Epithelial cell of proximal tubule (primary cell): ENCODE results near the gene GALNT9. TPM values are rescaled to one million over a fixed set of nuclear protein-coding genes. Genes with fewer than 3 reads are reported as not detected.

Experiments
- DNase-seq: peaks from one replicate; pipeline ENCODE4 v3.0.0-alpha.2; 2011; ENCODE audit warnings: low read depth
- H3K4me3 ChIP-seq: 2 replicates; pipeline ENCODE4 v1.5.1; 2011; ENCODE audit warnings: low read depth, mild to moderate bottlenecking, low read length
- CTCF ChIP-seq: conservative IDR thresholded peaks from 2 replicates; pipeline ENCODE4 v1.5.1; 2012; ENCODE audit warnings: low read depth, mild to moderate bottlenecking, low read length
- total RNA-seq: library from RNA; depleted of rRNA; stranded (reverse); fragments of >200 nt; gene quantifications from 2 replicates; pipeline ENCODE4 v1.2.3, GENCODE V29; 2015

Gene GALNT9
- total RNA-seq, 1 donor from 2014 or later: not detected

DNA sequence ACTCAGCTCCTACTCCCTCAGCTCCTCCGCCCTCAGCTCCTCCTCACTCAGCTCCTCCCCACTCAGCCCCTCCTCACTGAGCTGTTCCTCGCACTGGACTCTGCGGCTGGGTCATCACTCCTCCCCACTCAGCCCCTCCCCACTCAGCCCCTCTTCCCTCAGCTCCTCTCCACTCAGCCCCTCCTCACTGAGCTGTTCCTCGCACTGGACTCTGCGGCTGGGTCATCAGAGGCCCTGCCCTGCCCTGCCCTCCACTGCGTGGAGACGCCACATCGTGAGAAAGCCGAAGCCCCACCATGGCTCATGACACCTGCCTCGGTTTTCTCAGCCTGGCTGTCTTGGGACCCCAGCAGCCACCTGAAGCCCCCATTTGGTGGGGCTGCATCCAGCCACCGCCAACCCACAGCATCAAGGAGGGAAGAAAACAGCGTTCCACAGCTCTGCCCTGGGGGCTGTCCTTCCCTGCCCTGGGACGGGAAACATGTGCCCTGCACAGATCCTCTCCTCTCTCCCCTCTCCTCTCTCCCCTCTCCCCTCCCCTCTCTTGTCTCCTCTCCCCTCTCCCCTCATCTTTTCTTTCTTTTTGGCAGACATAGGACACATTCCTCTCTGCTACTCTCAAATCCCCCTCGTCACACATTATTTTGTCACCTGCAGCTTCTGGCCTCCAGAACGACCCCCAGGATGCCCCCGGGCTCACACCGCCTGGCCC, 167.4 kb downstream of the GALNT9 start:
- TF ChIP-seq CTCF: no peak

GRCh38 chr12:132161036-132161781, 168.2 kb downstream of the GALNT9 start:
- DNase-seq: no peak
- no peak for TF ChIP-seq CTCF
- no peak overlapping the region for H3K4me3 ChIP-seq

More for the DNA sequence above, 167.4 kb downstream of the GALNT9 start:
- no peak overlapping the region for H3K4me3 ChIP-seq
- no peak for DNase-seq

DNA sequence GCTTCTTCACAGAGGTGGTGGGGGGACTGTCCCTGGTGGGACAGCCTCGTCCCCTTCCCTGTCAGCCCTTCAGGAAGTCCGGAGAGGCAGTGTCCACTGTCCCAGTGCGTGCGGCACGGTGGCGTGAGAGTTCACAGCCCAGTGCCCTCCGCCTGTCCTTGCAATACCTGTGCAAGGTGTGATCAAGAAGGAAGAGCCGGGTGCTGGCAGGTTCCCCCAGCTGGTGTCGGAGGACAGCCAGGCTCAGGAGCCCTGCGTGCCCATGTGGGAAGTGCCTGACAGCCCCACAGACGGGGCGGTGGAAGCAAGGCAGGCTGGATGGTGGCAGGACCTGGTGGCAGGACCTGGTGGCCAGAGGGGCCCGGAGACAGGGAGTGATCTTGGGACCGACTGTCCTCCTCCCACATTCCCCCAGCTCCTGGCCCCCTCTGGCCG, 168.8 kb downstream of the GALNT9 start:
- TF ChIP-seq CTCF: no peak
- no peak for DNase-seq

DNA sequence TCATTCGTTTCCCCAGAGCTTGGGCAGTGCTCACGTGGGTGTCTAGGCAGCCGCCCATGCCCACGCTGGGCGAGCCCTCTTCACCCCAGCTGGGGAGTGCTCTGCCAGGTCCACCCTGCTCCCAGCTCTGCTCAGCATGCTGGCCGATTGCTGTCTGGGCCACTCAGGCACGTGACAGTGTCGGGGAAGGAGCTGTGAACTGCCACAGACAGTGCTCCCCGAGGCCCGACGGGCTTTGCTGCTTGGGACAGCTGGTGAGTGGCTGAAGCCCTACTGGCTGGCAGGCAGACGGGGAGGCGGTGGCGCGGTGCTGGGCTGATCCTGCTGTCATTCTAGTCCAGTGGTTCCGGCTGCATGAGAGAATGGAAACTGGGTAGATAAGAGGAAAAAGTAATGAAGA, 169.4 kb downstream of the GALNT9 start:
- no peak for DNase-seq
- no peak for TF ChIP-seq CTCF
- H3K4me3 ChIP-seq: no peak overlapping the region

More for the DNA sequence above, 168.8 kb downstream of the GALNT9 start:
- H3K4me3 ChIP-seq: no peak overlapping the region

DNA sequence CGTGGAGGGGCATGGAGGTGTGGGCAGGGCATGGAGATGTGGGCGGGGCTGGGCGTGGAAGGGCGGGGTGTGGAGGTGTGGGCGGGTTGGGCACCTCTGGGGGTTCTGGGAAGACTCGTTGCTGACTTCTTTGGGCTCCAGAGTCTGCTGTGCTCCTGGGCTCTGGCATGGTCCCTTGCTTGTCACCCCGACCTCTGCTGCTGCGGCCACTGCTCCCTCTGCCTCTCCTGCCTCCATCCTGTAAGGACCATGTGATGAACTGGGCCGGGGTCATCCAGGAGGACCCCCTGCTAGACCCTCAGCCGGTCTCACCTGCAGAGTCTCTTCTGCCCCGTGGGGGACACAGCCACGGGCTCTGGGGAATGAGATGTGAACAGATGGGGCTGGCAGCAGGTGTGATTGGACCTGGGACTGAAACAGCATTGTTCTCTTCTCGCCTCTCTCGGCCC, 169.8 kb downstream of the GALNT9 start:
- DNase-seq: no peak
- no peak for TF ChIP-seq CTCF
- H3K4me3 ChIP-seq: no peak overlapping the region

GRCh38 chr12:132158677-132159554, 170.5 kb downstream of the GALNT9 start:
- no peak overlapping the region for H3K4me3 ChIP-seq
- DNase-seq: no peak

More at GRCh38 chr12:132158677-132159554, 170.5 kb downstream of the GALNT9 start:
- no peak for TF ChIP-seq CTCF
